HepG2 (cell line): ENCODE results near the gene SEMA3E. TPM values are rescaled to one million over a fixed set of nuclear protein-coding genes. Genes with fewer than 3 reads are reported as not detected.

Source experiments
- ATAC-seq: fragments of 200-7000 bp; cut with Tn5 transposase; 3 replicates; pipeline ENCODE4 v1.9.1; 2020; ENCODE audit warnings: mild to moderate bottlenecking, moderate library complexity
- BruUV-seq: library from RNA; stranded (reverse); fragments of 400-500 nt; replicated peaks from 2 replicates; lab custom pipeline; 2021; lab: Mats Ljungman, UMichigan
- CTCF ChIA-PET: fragments of 300-600 bp; formaldehyde crosslinking; extraction: SDS; loops from one replicate; lab custom pipeline; 2021; ENCODE audit warnings: low total read pairs, inconsistent platforms, low intra/inter-chr PET ratio; lab: Yijun Ruan, JAX
- POLR2A ChIA-PET: fragments of 350-600 bp; sonication (Branson Sonifier 250); formaldehyde crosslinking; loops from one replicate; lab custom pipeline; 2020; ENCODE audit warnings: antibody characterized with exemption, inconsistent platforms; lab: Yijun Ruan, JAX
- DNase-seq: peaks from one replicate; pipeline ENCODE4 v3.0.0-alpha.2; 2015; ENCODE audit warnings: low spot score
- FAIRE-seq: peaks from 3 replicates; lab custom pipeline; 2011; peaks lifted over from hg19 to GRCh38; lab: Jason Lieb, UNC
- H2AFZ ChIP-seq: one replicate; pipeline ENCODE4 v1.6.1; 2011; ENCODE audit warnings: low read length, inconsistent platforms
- H3K27ac ChIP-seq: fragments of 300-600 bp; 3 replicates; pipeline ENCODE4 v1.8.0; 2011; ENCODE audit warnings: mixed run types, mild to moderate bottlenecking, mixed read lengths, low read length, inconsistent platforms; ENCODE audit not compliant: insufficient read depth; ENCODE audit errors: extremely low read length
- H3K27me3 ChIP-seq, 2 experiments: fragments of 200-600 bp in 1 of 2; 2 replicates in 1 of 2; 3 replicates in 1 of 2; pipeline versions ENCODE4 v1.6.0 to v1.8.0; 2011; ENCODE audit warnings: low read length in 2 of 2, mild to moderate bottlenecking in 2 of 2, moderate library complexity in 2 of 2, inconsistent platforms in 1 of 2; ENCODE audit not compliant: insufficient read depth in 2 of 2, control insufficient read depth in 1 of 2
- H3K36me3 ChIP-seq, 2 experiments: fragments of 200-600 bp in 1 of 2; replicated peaks in 1 of 2; 2 replicates in 1 of 2; 3 replicates in 1 of 2; pipeline versions ENCODE4 v1.5.1 to v1.8.0; 2011; ENCODE audit warnings: low read length in 2 of 2, inconsistent platforms in 1 of 2; ENCODE audit not compliant: insufficient read depth in 2 of 2, control insufficient read depth in 1 of 2
- H3K4me1 ChIP-seq: 2 replicates; pipeline ENCODE4 v1.5.1; 2012; ENCODE audit warnings: low read length, inconsistent platforms; ENCODE audit not compliant: insufficient read depth
- H3K4me2 ChIP-seq: 2 replicates; pipeline ENCODE4 v1.6.0; 2011; ENCODE audit warnings: low read depth, low read length, inconsistent platforms
- H3K4me3 ChIP-seq, 3 experiments: fragments of 200-600 bp in 1 of 3; sonication (generic), shearing (Covaris generic) in 1 of 3; replicated peaks in 1 of 3; 2 replicates each; pipeline ENCODE4 v1.5.1; 2011 to 2016; ENCODE audit warnings: low read length in 3 of 3, inconsistent platforms in 2 of 3, low read depth in 2 of 3, mild to moderate bottlenecking in 2 of 3, control low read depth in 1 of 3, mixed read lengths in 1 of 3; ENCODE audit not compliant: insufficient read depth in 1 of 3
- H3K79me2 ChIP-seq: one replicate; pipeline ENCODE4 v1.6.1; 2011; ENCODE audit warnings: low read length, inconsistent platforms; ENCODE audit not compliant: insufficient read depth
- H3K9ac ChIP-seq: 2 replicates; pipeline ENCODE4 v1.6.0; 2011; ENCODE audit warnings: mild to moderate bottlenecking, low read depth, low read length, inconsistent platforms; ENCODE audit not compliant: insufficient read depth
- H3K9me3 ChIP-seq: 2 replicates; pipeline ENCODE4 v1.5.1; 2012; ENCODE audit warnings: mild to moderate bottlenecking, low read length
- H4K20me1 ChIP-seq: 2 replicates; pipeline ENCODE4 v1.6.0; 2011; ENCODE audit warnings: inconsistent platforms, mild to moderate bottlenecking, low read length, moderate library complexity; ENCODE audit not compliant: insufficient read depth
- ARID3A ChIP-seq: IDR thresholded peaks from 2 replicates; pipeline ENCODE4 v1.6.1; 2012; ENCODE audit warnings: low read depth, low read length, improper control_type of control experiment
- HOXD1 ChIP-seq: sonication (generic); formaldehyde crosslinking; IDR thresholded peaks from 2 replicates; pipeline ENCODE4 v1.5.0; 2020; ENCODE audit warnings: missing genetic modification reagents
- MLLT10 ChIP-seq: sonication (generic); formaldehyde crosslinking; IDR thresholded peaks from 2 replicates; pipeline ENCODE4 v1.4.0; 2020; ENCODE audit warnings: missing genetic modification reagents
- NCOA2 ChIP-seq: sonication (generic); formaldehyde crosslinking; IDR thresholded peaks from 2 replicates; pipeline ENCODE4 v1.8.0; 2022; ENCODE audit warnings: inconsistent platforms
- NFKB2 ChIP-seq: sonication (generic); formaldehyde crosslinking; IDR thresholded peaks from 2 replicates; pipeline ENCODE4 v1.4.0; 2020; ENCODE audit warnings: missing genetic modification reagents, borderline replicate concordance
- NFYC ChIP-seq: IDR thresholded peaks from 2 replicates; pipeline ENCODE4 v1.6.1; 2016; ENCODE audit warnings: missing genetic modification reagents, missing compliant biosample characterization
- SPEN ChIP-seq: sonication (generic); formaldehyde crosslinking; IDR thresholded peaks from 2 replicates; pipeline ENCODE4 v1.5.1; 2020; ENCODE audit warnings: low read depth, mild to moderate bottlenecking, missing genetic modification reagents
- SRSF1 ChIP-seq: fragments of 200-400 bp; formaldehyde crosslinking; optimal IDR thresholded peaks from 2 replicates; pipeline ENCODE3; 2017; ENCODE audit warnings: mild to moderate bottlenecking, low read depth, low read length, moderate library complexity
- ZBTB7B ChIP-seq: sonication (generic); formaldehyde crosslinking; IDR thresholded peaks from 2 replicates; pipeline ENCODE4 v1.4.0; 2020; ENCODE audit warnings: missing genetic modification reagents
- ZNF292 ChIP-seq: sonication (generic); formaldehyde crosslinking; IDR thresholded peaks from 2 replicates; pipeline ENCODE4 v1.8.1; 2022; ENCODE audit warnings: mild to moderate bottlenecking, low read depth, missing genetic modification reagents, borderline replicate concordance
- ZNF296 ChIP-seq: sonication (generic); formaldehyde crosslinking; conservative IDR thresholded peaks from 2 replicates; pipeline ENCODE4 v1.5.0; 2020; ENCODE audit warnings: mild to moderate bottlenecking, missing genetic modification reagents
- ZNF652 ChIP-seq: IDR thresholded peaks from 2 replicates; pipeline ENCODE4 v1.6.1; 2016; ENCODE audit warnings: low read depth, borderline replicate concordance
- WGBS: methylation state at CpG from one replicate; pipeline ENCODE4 v1.1.6; 2017; ENCODE audit warnings: low lambda C conversion rate; 5-methylcytosine and 5-hydroxymethylcytosine counted together
- in situ Hi-C: cut with HindIII; loops from 2 replicates; pipeline ENCODE4 v1.10.0; 2017; ENCODE audit warnings: low pct_unique_long_range_greater_than_20kb; ENCODE audit not compliant: extremely low pct_ligation_motif_present
- intact Hi-C: fragments of 100-400 bp; cut with micrococcal nuclease; formaldehyde crosslinking; loops from one replicate; pipeline ENCODE4 v1.10.0; 2022; ENCODE audit not compliant: unreplicated experiment
- polyA plus RNA-seq, 8 experiments: library from polyadenylated mRNA; depleted of rRNA in 3 of 8; stranded (reverse) in 7 of 8; unstranded in 1 of 8; fragments of >200 nt; fragmentation: Illumina TruSeq in 4 of 8; extraction: Trizol in 4 of 8; gene quantifications; 2 replicates each; pipeline versions ENCODE4 v1.2.1 to v1.2.3, GENCODE V29; 2011 to 2016; ENCODE audit warnings: low read depth in 4 of 8, missing spikeins in 1 of 8, mixed read lengths in 1 of 8; ENCODE audit not compliant: insufficient read depth in 1 of 8
- total RNA-seq, 5 experiments: library from RNA; depleted of rRNA; stranded (reverse); fragments of >200 nt; fragmentation: Illumina TruSeq; extraction: Trizol; gene quantifications; 2 replicates each; pipeline ENCODE4 v1.2.3, GENCODE V29; 2016; ENCODE audit warnings: low read depth in 1 of 5

SEMA3E gene
- total and polyA plus RNA-seq, 2 of the 13 experiments (the other 11 are each of a cell fraction or from before 2014, with no cell fraction given), result not detected

GRCh38 chr7:83469491-83469890 is 179.4 kb downstream of the SEMA3E start:
- no peaks in the 10 kb centered on the region for H3K4me1 ChIP-seq
- TF ChIP-seq ZNF652 (CRISPR knock-in tag), result no peak
- no peak for TF ChIP-seq ZNF296 (CRISPR knock-in tag)
- no peak for TF ChIP-seq NCOA2
- TF ChIP-seq SRSF1, result no peak
- no peak for TF ChIP-seq ARID3A
- TF ChIP-seq NFKB2 (CRISPR knock-in tag), result no peak
- TF ChIP-seq SPEN (CRISPR knock-in tag), result no peak
- no peak for TF ChIP-seq MLLT10 (CRISPR knock-in tag)
- no peak for TF ChIP-seq ZBTB7B (CRISPR knock-in tag)
- TF ChIP-seq ZNF292 (CRISPR knock-in tag), result no peak
- TF ChIP-seq HOXD1 (CRISPR knock-in tag), result no peak
- no peak for TF ChIP-seq NFYC (CRISPR knock-in tag)
- TF ChIP-seq, all 625 proteins: peak for 0
- no TSS peak for BruUV-seq
- no peaks in the 10 kb centered on the region for H4K20me1 ChIP-seq
- no peaks in the 10 kb centered on the region for H3K36me3 ChIP-seq
- no peaks in the 10 kb centered on the region for H3K27me3 ChIP-seq
- H3K79me2 ChIP-seq, result no peaks in the 10 kb centered on the region
- H3K4me2 ChIP-seq, result no peak overlapping the region
- in situ Hi-C loops (no loop called here), intact Hi-C loops (no loop called here)
- no peak overlapping the region for H3K9ac ChIP-seq
- no peak for ATAC-seq
- no peak overlapping the region for H3K4me3 ChIP-seq
- no peak for FAIRE-seq
- no peaks in the 10 kb centered on the region for H3K9me3 ChIP-seq
- H3K27ac ChIP-seq, result no peak overlapping the region
- WGBS, result 77% methylated on average over 3 of the region's 3 CpGs
- CTCF ChIA-PET, result no interaction called here
- POLR2A ChIA-PET, result no interaction called here
- no peak overlapping the region for H2AFZ ChIP-seq
- DNase-seq, result no peak
